Umbilical cord (tissue), 2 donors: Measurements from ENCODE around the gene MYO7B. TPM values are rescaled to one million over a fixed set of nuclear protein-coding genes. Genes with fewer than 3 reads are reported as not detected.
A peak's percentile ranks its signal among the peaks of the same experiment; 100 is the strongest.

Experiments used
- DNase-seq: peaks from one replicate; pipeline ENCODE4 v3.0.0-alpha.2; 2015; ENCODE audit warnings: low spot score
- total RNA-seq: library from RNA; depleted of rRNA; stranded (reverse); fragments of >200 nt; gene quantifications from one replicate; pipeline ENCODE4 v1.2.3, GENCODE V29; 2014; ENCODE audit warnings: low replicate concordance; ENCODE audit not compliant: insufficient read depth

The MYO7B gene
- total RNA-seq, 1 donor from 2014 or later: not detected

DNA sequence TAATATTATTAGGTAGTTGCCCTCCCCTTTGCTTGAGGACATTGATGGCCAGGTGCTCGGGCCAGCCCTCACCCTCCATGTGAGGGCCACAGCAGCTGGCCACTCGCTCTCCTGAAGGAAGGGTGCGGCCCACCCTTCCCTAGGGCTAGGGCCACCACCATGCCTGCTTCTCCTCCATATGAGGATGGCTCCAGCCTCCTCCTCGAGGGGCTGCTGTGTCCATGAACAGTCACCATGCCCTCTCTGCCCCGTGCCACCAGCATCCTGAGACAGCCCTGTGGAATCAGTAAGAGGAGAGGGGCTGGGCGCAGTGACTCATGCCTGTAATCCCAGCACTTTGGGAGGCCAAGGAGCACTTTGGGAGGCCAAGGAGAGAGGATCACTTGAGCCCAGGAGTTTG is 112.8 kb downstream of the MYO7B start:
- no peak for DNase-seq

DNA sequence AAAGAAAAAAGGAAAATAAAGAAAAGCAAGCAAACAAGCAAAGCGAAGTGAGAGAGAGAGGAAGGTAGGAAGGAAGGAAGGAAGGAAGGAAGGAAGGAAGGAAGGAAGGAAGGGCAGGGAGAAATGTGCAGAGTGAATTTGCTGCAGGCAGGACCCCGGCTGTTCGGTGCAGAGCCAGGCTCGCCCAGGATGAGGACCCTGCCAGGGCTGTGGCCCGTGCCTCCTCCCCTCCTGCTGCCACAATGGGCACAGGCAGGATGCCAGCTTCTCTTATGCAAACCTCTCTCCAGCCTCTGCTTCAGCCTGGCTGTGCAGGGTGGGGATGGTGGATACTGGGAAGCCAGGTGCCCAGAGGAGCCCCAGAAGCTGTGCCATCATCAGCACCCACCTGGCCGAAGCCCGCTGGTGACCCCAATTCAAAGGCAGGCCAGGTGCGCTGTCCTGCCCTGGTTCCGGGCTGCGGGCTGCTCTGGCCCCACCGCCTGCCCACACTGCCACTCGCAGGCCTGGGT is 113.7 kb downstream of the MYO7B start:
- no peak for DNase-seq

DNA sequence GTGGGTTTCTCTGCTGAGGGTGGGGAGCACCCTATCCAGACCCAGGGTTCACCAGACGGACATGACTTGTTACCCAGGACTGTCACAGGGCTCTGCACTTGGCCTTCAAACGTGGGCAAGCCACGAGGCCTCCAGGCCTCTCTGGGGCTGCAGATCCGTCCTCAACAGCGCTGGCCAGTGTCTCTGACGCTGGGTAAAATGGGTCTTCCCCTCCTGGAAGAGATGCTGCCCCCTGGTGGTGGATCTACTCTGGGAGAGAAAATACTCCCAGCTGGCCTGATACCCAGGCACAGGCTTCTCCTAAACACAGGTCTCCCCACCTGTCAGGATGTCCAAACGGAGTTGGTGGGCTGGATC is 114.2 kb downstream of the MYO7B start:
- peak; percentile 80 for DNase-seq

DNA sequence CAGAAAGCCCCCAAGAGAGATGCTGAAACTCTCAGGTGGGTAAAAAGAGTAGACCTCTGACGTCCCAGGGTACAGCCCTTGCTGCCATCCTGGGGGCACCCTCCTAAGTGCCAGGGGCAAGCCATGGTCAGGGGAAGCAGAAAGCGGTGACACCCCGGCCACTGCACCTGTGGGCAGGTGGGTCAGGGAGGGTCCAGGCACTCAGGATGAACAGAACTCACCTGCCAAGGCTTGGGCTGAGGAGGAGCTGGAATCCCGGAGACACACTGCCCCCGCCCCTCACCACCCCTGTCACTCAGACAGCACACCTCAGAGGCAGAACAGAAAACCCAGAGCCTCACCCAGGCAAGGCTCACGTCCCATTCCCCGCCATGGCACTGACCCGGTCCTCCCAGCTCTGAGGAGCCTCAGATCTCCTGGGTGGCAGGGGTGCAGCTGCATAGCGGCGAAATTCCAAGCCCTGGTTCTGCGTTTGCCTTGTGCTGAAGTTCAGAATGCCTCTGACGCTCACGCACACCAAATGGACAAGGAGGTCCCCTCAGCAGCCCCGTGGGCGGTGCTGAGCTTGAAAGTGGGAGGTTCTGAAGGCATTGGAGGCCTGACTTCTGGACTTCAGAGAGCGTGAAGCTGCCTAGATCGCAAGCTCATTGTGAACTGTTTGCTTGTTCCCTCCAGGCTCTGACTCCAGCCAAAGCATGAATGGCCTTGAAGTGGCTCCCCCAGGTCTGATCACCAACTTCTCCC is 114.7 kb downstream of the MYO7B start:
- no peak for DNase-seq

DNA sequence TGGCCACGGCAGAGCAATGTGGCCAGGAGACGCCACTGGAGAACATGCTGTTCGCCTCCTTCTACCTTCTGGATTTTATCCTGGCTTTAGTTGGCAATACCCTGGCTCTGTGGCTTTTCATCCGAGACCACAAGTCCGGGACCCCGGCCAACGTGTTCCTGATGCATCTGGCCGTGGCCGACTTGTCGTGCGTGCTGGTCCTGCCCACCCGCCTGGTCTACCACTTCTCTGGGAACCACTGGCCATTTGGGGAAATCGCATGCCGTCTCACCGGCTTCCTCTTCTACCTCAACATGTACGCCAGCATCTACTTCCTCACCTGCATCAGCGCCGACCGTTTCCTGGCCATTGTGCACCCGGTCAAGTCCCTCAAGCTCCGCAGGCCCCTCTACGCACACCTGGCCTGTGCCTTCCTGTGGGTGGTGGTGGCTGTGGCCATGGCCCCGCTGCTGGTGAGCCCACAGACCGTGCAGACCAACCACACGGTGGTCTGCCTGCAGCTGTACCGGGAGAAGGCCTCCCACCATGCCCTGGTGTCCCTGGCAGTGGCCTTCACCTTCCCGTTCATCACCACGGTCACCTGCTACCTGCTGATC is 115.4 kb downstream of the MYO7B start:
- no peak for DNase-seq

DNA sequence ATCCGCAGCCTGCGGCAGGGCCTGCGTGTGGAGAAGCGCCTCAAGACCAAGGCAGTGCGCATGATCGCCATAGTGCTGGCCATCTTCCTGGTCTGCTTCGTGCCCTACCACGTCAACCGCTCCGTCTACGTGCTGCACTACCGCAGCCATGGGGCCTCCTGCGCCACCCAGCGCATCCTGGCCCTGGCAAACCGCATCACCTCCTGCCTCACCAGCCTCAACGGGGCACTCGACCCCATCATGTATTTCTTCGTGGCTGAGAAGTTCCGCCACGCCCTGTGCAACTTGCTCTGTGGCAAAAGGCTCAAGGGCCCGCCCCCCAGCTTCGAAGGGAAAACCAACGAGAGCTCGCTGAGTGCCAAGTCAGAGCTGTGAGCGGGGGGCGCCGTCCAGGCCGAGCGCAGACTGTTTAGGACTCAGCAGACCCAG is 115.9 kb downstream of the MYO7B start:
- no peak for DNase-seq

DNA sequence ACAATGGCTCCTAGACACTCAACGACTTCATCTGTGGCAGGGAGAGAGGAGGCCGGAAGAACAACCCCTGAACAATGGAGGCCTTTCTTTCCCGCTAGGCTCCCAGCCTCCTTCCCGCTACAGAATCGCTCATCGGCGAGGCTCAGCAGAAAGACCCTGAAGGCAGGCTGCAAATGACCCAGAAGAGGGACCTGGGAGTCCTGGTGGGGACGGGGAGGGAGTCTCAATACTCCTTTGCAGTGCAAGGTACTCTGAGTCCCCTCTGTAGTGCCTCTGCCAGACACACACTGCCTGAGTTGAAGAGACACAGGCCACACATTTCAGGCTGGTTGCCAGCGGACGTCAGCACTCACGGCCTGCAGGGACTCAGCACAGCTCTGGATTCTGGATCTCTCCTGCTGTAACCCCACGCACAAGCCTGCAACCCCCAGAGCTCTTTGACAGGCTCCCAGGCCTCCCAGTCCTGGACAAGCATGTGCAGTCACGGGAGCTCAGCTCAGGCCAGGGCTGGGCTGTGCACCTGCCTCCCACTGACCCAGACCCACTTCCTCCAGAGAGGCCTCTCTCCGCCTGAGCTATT is 116.6 kb downstream of the MYO7B start:
- peak; percentile 87 for DNase-seq

DNA sequence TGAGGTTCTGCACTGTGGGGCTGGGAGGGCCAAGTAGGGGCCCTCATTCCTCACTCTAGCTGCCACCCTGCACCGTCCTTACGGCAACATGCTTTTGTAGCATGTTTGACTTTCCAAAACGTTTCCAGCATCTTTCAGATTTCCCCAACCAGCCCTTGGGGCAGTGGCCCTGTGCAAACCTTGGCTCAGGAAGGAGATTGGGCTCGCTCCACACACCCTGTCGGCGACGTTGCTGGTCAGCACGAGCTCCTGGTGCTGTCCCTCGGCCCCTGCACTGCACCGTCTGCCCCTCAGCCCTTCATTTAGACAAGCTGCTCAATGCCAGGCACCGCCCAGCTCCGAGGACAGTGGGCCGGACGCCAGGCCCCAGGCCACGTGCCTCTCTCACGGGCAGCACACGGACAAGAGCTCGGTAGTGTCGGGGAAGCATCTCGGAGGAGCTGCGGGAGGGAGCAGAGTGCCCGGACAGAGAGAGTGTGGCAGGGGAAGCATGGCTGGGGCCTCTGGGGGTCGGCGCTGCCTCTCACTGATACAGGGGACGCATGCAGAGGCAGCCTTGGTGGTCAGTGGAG is 117.4 kb downstream of the MYO7B start:
- DNase-seq: no peak

DNA sequence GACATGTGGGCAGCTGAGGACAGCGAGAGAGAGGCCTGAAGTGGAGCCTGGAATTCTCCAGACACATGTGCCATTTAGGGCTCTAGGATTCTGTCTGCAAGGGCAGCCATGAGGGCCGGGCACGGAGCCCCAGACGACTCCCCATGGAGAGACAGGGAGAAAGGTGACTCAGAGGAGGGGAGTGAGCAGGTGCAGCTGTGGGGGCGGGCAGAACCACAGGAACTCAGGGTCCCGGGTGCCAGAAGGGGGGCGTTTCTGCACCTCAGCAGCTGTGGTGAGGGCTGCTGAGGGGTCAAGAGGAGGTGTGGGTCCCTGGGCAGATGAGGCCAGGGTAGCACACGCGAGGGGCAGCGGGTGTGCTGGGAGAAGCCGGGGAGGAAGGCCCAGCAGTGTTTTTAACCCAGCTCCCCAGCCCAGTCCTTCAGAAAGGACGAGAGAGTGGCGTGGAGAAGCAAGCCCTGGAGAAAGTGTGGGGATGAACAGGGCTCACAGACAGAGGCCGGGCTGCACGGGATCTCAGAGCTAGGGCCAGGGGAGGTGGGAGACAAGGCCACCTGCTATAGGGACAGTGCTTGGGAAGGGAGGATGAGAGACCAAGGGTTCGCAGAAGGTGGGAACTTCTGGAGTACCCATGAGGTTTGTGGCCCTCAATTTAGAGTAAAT is 118.1 kb downstream of the MYO7B start:
- no peak for DNase-seq

DNA sequence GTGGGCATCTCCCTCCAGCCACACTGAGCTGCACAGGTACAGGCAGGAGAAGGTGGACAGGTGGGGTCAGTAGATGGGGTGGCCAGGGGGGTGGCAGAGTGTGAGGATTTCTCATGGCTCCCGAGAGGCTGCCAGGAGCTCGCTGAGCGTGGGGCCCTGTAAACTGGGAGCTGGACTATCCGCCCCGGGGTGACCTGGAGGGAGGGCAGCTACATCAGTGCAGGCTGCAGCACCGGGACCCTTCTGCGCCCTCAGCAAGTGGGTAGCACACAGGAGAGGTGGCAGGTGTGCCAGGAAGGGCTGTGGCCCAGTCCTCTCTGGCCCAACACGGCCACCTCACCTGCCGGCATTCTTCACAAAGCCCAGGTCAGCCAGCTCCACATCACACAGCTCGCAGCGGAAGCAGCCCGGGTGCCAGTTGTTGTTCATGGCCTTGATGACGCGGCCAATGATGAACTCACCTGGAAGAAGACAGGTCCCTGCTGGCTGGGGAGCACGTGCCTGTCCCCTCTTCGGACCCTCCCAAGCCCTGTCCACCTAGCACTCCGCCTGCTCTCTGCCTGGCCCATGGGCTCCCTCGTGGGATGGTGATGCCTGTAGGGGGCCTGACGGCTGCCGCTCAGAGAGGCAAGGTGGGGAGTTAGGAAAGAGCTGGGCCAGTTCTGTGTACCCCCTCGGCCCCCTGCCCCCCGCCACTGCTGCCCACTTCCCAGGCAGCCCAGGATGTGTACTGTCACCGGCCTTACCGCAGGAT is 118.8 kb downstream of the MYO7B start:
- no peak for DNase-seq

DNA sequence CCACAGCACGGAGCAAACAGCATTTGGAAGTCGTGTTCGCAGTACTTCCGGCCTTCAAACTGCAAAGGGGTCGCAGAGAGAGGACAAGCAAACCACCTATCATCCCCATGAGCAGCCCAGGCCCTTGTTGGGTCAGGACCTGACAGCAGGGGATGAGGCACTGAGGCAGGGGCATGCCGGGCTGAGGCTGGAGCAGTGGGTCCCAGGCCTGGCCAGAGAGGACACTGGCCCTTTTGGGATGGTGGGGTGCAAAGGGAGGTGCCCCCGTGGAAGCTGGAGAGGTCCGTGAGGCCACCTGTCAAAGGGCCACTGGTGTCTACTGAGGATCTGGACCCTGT is 119.3 kb downstream of the MYO7B start:
- no peak for DNase-seq

DNA sequence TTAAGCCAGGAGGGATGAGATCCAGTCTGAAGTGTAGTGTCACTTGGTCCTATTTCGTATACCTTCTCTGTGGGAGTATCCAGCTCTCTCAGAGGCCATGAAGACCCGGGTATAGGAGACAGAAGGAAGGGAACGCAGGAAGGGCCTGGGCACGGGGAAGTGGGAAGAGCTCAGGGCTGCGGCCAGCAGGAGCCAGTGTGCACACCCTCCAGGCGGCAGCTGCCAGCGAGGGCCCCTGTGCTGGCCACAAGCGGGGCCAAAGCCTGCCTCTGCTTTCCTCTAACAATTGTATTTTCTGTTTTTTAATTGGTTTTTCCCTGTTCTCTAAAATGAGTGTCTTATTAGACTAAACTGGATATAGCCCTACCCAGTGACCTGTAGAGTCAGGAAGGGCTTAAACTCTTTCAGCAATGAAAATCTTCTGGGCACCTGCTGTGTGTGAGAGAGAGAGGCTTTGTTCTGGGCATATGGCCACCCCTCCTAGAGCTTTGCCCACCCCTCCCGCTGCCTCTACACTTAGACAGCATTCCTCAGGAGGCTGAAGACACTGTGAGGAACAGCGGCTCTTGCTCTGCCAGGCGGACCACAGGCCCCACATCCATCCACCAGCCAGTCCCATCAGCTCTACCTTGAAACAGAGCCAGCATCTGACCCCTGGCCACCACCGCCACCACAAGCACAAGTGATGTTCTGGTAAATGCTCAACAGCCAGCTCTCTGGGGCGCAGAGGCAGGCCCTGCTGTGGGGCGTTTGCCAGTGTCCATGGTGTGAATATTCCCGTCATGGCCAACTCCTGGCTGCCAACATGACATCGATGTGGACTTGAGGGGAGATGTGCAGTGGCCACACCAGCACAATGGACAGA is 120.0 kb downstream of the MYO7B start:
- no peak for DNase-seq

DNA sequence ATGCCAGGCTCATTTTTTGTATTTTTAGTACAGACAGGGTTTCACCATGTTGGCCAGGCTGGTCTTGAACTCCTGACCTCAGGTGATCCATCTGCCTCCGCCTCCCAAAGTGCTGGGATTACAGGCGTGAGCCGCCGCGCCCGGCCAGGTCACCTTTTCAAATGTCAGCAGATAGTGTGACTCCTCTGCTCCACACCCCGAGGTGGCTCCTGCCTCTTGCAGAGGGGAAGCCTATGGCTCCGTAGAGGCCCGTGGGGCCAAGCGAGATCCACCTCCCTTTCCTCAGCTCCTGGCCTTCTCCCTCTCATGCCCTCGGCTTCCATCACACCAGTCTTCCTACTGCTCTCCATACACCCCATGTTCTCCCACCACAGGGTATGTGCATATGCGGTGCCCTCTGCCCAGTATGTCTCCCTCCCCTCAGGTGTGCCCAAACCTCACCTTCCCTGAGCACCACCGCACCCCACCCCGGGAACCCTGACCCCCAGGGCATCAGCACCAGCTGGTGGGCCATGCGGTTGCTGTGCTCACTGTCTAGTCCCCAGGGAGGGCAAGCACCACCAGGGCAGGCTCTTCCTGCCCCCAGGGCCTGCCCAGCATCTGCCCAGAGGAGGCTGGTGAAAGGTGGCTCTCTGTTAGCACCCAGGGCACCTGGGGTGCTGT is 121.2 kb downstream of the MYO7B start:
- DNase-seq: no peak

DNA sequence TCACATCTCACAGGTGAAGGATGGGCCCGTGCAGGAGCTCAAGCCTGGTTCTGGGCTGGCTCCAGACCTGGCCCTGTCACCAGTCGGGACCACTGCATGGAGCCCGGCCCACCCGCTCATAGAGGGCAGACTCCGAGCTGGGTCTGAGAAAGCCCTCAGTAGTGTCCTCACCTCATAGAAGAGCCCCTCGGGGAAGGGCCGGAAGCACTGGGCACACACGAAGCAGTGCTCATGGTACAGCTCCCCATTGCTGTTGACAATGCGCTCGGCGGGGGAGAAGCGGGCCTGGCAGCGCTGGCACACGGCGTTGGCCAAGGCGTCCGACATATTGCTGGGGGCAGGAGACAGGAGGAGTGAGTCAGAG is 121.7 kb downstream of the MYO7B start:
- DNase-seq: no peak

DNA sequence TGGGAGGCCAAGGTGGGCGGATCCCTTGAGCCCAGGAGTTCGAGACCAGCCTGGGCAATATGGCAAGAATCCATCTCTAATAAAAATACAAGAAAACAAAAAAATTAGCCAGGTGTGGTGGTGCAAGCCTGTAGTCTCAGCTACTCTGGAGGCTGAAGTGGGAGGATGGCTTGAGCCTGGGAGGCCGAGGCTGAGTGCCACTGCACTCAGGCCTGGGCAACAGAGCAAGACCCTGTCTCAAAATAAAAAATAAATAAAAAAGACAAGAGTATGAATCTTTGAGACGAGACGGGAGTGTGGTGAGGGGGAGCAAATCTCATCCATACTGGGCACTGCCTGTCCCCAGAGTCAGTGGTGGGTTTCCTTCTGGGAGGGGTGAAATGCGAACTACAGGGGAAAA is 122.7 kb downstream of the MYO7B start:
- no peak for DNase-seq

DNA sequence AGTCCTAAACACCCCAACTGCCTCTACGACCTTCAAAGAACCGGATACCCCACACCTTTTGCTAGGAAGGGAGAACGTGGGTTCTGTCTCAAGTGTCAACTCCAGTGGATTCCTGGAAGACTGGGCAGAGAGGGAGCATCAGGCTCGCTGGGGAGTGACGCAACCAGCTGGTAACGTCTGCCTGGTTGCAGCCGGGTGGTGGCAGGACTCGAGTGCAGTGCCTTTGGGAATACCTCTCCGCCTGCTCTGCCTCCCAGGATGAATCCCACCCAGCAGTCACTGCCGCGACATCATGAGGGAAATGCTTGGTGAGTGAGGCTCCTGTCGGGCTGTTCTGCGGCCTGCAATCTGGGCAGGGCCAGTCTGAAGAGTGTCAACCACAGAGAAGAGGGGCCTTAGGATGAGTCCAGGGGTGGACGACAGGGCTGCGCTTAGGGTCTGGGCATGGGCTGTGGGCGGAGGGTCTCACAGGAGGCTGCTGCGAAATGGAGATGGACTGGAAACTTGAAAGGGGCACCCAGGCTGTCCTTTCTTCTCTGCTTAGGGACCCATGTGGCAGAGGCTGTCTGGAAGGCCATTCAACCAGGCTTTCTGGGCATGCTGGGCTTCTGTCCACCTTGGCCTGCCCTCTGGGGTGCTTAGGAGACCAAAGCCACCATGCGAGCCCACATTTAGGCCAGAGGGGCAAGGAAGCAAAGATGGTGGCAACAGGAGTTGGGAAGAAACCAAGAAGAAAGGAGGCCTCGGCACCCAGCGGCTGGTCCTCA is 123.3 kb downstream of the MYO7B start:
- no peak for DNase-seq

DNA sequence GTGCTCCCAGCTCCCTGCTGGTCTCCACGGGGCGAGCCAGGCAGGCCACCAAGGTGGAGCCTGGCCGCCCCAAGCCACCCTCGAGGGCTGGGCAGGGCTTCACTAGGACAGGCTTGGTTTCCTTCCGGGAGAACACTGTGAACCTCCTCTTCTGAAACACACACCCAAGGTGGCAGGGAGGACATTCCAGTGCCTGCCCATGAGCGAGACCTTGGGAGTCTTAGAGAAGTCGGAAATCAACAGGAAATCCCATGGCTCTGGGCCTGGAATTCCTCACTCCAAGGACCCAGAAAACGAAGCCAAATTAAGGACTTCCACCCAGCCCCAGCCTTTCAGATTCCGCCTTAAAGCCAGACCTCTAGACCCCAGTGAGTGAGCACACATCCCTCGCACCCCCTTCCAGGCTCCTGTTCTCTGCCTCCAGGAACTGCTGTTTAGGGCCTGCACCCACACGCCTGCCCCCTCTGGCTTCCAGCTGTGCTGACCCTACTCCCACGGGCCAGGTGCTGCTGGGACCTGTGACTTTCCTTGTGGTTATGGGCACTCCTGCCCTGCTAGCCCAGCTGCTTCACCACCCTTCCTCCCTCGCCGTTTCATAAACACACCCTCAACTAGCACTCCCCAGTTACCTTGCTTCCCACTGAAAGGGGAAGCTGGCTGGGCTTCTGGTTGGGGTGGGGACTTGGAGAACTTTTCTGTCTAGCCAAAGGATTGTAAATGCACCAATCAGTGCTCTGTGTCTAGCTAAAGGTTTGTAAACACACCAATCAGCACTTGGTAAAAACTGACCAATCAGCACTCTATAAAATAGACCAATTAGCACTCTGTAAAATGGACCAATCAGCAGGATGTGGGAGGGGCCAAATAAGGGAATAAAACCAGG is 124.2 kb downstream of the MYO7B start:
- peak; percentile 29 for DNase-seq

DNA sequence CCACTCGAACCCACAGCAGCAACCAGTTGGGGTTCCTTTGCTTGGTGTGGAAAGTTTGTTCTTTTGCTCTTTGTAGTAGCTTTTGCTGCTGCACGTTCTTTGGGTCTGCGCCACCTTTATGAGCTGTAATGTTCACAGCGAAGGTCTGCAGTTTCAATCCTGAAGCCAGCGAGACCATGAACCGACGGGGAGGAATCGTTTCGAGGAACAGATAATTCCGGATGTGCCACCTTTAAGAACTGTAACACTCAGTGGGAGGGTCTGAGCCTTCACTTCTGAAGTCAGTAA is 124.8 kb downstream of the MYO7B start:
- no peak for DNase-seq
